CD4-positive, alpha-beta T cell treated with Interleukin-6 at 100 ng/mL for 8 hours (primary cell): ENCODE results near the gene TAS2R60.
"Not testable (repeated sequence)": the region's sequence is repeated elsewhere in the genome, so short reads cannot be mapped to it uniquely, and the experiment has no call there.

Experiments used
- DNase-seq: peaks from one replicate; pipeline ENCODE4 v3.0.0-alpha.2; 2020; ENCODE audit warnings: mixed read lengths, low spot score

Gene TAS2R60

DNA sequence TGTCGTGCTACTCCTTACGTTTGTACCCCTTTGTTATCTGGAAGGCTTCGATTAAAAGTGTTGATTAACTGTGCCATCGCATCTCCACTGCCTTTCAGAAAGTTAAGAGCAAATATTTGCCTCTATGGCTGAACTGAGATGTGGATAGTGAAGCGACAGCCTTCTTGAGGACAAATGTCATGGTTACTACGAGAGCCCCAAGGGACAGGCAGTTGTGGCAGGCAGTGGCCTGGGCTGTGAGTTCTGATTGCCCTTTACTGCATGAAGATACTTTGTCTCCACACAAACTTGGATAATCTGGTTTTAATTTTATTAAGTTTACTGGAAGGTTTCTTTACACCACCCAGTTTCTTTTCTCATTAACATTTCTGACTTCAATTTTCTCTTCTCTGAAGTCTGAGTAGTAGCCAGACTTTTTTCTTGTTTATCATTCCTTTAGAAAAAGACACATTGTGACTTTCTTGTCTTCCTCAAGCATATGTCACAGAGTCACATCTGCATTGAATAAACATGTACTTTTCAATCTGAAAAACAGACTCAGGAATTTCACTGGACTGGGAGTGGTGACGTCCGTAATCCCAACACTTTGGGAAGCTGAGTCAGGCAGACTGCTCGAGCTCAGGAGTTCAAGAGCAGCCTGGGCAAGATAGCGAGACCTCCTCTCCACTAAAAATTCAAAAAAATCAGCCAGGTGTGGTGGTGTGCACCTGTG is 36.0 kb downstream of the TAS2R60 start:
- no peak for DNase-seq

DNA sequence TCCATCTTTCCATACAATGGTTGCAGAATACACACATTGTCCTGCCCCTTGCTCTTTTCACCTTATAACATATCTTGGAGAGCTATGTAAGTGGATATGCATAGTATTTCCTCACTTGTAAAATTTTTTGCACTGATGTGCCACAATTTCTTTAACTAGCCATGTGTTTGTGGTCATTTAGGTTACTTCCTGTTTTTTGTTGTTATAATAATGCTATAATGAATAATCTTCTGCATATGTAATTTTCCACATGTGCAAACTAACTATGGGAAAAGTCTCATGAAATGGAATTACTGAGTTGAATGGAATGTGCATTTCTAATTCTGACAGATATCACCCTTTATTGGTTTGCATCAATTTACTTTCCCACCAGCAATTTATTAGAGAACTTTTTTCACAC is 37.2 kb downstream of the TAS2R60 start:
- DNase-seq: no peak

- no peak for DNase-seq
These were observed 40.9 kb downstream of the TAS2R60 start for GRCh38 chr7:143484119-143484518.

- no peak for DNase-seq
These were observed 41.8 kb downstream of the TAS2R60 start for GRCh38 chr7:143485094-143485493.

- DNase-seq: no peak
These were observed 42.2 kb downstream of the TAS2R60 start for GRCh38 chr7:143485500-143485899.

GRCh38 chr7:143486266-143486665 is 43.0 kb downstream of the TAS2R60 start:
- not testable (repeated sequence) for DNase-seq

GRCh38 chr7:143487061-143487460 is 43.8 kb downstream of the TAS2R60 start:
- no peak for DNase-seq

DNA sequence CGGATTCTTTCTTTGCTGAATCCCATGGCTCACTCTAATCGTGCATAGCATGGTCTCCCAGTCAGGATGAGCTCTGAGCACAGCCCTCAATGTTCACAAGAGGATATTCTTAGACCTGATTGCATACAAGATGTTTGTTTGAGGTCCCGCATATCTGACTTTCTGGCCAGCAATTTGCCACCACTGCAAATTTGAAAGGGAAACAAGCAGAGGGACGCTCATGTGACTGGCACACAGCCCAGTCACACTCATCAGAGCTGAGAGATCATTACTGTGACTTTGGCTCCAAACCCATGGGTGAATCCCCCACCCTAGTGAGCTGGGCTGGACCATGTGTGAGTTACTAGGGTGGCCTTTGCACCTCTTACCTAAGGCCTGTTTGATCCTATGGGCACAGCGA is 44.3 kb downstream of the TAS2R60 start:
- no peak for DNase-seq

DNA sequence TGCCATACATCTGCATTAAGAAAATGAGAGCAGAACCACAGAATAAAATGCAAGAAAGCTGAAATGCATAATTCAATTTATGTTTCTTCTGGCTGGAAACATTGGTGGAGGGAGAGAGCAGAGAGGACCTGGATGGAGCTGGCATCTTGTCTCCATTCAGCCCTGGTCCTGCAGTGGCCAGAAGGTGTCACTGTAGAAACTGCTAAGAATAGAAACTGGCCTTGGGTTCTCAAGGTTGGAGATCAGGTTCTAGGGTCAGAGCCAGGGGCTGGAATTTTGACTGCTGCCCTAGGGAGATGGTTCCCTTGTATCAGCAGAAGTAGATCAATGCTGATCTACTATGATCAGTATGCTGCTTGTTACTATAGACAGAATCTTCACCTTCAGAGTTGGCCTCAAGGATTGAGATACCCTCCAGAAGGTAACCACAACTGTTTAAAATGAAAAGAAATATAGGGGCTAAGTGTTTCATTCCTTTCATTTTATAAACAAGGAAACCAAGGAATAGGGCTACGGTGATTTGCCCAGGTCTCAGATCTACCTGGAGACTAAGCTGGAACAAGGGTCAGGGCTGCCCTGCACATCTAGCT is 47.6 kb downstream of the TAS2R60 start:
- no peak for DNase-seq

DNA sequence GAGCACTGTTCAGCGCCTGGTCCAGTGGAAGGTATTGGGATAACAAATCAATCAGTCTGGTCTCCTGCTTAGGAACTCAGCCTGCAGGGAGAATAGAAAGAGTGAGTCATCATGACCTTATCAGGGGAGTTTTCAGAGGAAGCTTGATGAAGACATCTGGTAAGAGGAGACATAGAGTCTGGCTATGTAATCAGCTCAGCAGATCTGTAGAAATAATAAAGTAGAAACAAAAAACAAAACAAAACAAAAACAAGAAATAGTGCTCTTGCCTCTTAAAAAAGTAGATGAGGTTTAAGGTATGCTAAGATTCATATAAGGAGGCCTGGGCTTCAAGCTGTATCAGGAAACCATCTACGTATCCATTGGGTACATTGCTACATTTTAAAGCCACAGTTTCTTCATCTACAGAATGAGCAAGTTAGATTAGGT is 48.8 kb downstream of the TAS2R60 start:
- DNase-seq: no peak

DNA sequence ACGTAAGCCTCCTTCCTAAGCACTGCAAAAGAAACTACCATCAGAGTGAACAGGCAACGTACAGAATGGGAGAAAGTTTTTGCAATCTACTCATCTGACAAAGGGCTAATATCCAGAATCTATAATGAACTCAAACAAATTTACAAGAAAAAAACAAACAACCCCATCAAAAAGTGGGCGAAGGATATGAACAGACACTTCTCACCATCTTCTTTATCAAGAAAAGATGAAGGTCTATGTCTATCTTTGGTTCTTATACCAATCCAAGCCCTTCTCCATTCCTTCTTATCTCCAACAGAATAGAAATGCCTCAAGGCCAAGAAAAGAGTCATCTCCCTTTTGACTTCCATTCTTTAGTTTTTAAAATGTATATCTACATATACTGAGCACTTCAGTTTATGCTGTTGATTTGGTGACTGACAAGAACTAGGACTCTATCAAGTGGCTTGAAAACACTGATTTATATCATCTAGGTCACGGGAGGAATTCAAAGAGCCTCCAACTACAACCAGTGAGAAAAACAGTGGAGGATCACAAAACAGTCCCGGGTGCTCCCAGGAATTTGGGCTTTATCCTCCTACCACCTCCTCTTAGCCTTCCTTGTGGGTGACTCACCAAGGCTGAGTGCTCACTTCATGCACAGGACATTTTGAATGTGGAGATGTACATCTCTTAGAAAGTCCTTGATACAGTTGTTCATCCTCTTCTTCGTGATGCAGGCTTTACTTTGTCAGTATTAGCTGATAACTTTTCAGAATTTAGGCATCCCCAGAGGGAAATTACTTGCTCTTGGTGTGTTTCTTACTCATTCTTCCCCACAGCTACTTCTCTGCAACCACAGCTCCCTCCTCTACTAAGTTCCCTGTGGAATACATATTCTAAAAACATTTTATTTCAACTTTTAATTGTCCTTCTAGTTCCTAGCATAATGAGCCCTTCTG is 49.8 kb downstream of the TAS2R60 start:
- DNase-seq: no peak

DNA sequence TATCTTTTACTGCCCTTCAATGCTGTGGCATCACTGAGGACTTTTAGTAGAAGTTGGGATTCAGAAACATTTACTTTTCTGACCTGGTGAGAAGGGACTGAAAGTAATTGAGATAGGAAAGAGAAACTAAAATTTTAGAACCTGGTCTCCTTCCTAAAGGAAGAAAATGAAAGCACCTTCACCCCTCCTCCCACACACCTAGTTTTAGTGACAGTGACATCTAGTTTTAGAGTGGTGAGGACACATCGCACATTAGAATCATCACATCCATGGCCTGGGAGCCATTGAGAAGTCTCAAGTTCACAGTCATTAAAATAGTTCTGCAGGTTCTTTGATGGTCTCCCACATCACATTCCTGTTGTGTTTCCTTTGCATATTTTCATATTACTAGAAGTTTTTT is 50.5 kb downstream of the TAS2R60 start:
- DNase-seq: no peak
